GM21515 (cell line): Measurements from ENCODE around the gene CCDC9B.

ENCODE experiments used
- ATAC-seq: cut with Tn5 transposase; IDR thresholded peaks from one replicate; pipeline ENCODE4 v1.9.1; 2021; ENCODE audit not compliant: unreplicated experiment

Gene CCDC9B

GRCh38 chr15:40345867-40346578 lies 5.3 kb upstream of the CCDC9B start:
- ATAC-seq: no peak

- no peak for ATAC-seq
Observed at GRCh38 chr15:40345225-40345866, 4.6 kb upstream of the CCDC9B start.

GRCh38 chr15:40344631-40345120 lies 3.9 kb upstream of the CCDC9B start:
- no peak for ATAC-seq

- no peak for ATAC-seq
Observed at GRCh38 chr15:40344217-40344616, 3.5 kb upstream of the CCDC9B start.

GRCh38 chr15:40343512-40343911 lies 2.8 kb upstream of the CCDC9B start:
- no peak for ATAC-seq

GRCh38 chr15:40342416-40343320 lies 1.9 kb upstream of the CCDC9B start:
- ATAC-seq: no peak

- ATAC-seq: no peak
Observed at GRCh38 chr15:40340038-40340739, 550 bp downstream of the CCDC9B start.

GRCh38 chr15:40339621-40339945 lies 1.2 kb downstream of the CCDC9B start:
- no peak for ATAC-seq

- no peak for ATAC-seq
Observed at GRCh38 chr15:40338921-40339620, 1.7 kb downstream of the CCDC9B start.

GRCh38 chr15:40338041-40338657 lies 2.6 kb downstream of the CCDC9B start:
- ATAC-seq: no peak

- no peak for ATAC-seq
Observed at GRCh38 chr15:40337597-40337996, 3.1 kb downstream of the CCDC9B start.

- no peak for ATAC-seq
Observed at GRCh38 chr15:40336744-40337122, 4.0 kb downstream of the CCDC9B start.

GRCh38 chr15:40335938-40336743 lies 4.6 kb downstream of the CCDC9B start:
- ATAC-seq: no peak

- no peak for ATAC-seq
Observed at GRCh38 chr15:40334941-40335795, 5.6 kb downstream of the CCDC9B start.

GRCh38 chr15:40334541-40334940 lies 6.2 kb downstream of the CCDC9B start:
- ATAC-seq: no peak

GRCh38 chr15:40333922-40334492 lies 6.7 kb downstream of the CCDC9B start:
- no peak for ATAC-seq

GRCh38 chr15:40332113-40332781 lies 8.5 kb downstream of the CCDC9B start:
- no peak for ATAC-seq
